ENCODE results near the gene MRPL52.

DNA sequence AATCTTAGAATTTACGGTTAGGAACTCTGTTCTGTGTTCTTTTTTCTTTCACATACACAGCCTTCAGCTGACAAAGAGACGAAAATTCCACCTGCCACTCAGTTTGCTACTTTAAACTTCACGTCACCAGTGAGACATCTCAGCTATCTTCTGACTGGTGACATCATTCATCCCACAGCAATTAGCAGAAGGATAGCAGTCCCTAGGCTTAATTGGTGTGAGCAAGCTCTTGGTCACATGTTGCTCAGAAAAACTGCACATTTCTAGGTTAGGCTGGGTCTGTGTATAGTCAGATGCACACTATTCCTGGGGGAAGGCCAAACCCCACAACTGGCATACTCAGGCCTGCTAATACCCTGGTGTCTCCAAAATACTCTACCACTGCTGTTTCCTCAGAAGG, 38.4 kb upstream of the MRPL52 start:
- no peak for TF ChIP-seq EZH2phosphoT487 (conservative IDR thresholded peaks at IDR 0.05; ENCODE audit: low read length)
- TF ChIP-seq, protein P1, sequence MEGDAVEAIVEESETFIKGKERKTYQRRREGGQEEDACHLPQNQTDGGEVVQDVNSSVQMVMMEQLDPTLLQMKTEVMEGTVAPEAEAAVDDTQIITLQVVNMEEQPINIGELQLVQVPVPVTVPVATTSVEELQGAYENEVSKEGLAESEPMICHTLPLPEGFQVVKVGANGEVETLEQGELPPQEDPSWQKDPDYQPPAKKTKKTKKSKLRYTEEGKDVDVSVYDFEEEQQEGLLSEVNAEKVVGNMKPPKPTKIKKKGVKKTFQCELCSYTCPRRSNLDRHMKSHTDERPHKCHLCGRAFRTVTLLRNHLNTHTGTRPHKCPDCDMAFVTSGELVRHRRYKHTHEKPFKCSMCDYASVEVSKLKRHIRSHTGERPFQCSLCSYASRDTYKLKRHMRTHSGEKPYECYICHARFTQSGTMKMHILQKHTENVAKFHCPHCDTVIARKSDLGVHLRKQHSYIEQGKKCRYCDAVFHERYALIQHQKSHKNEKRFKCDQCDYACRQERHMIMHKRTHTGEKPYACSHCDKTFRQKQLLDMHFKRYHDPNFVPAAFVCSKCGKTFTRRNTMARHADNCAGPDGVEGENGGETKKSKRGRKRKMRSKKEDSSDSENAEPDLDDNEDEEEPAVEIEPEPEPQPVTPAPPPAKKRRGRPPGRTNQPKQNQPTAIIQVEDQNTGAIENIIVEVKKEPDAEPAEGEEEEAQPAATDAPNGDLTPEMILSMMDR (IDR thresholded peaks at IDR 0.05; ENCODE audit: insufficient read depth, low read length, poor library complexity, severe bottlenecking): no peak

Data from SU-DHL-6 (cell line).